ENCODE measurements around the gene ERC1. TPM values are rescaled to one million over a fixed set of nuclear protein-coding genes. Genes with fewer than 3 reads are reported as not detected.
"Not testable (repeated sequence)": the region's sequence is repeated elsewhere in the genome, so short reads cannot be mapped to it uniquely, and the experiment has no call there.

Gene ERC1
- total RNA-seq, 2 donors from 2014 or later: 40.3 to 43.0 TPM

GRCh38 chr12:1311145-1311544, 320.1 kb downstream of the ERC1 start:
- peaks cover 6% of the 10 kb centered on the region for H3K36me3 ChIP-seq
- H3K4me1 ChIP-seq: peaks cover 0 to 20% of the 10 kb centered on the region in 2 donors
- no peak overlapping the region for H3K4me3 ChIP-seq
- DNase-seq (ENCODE audit: low spot score): no peak
- H3K27ac ChIP-seq: peak overlapping the region in 1 of 2 donors; percentile 11
- TF ChIP-seq, protein P1, sequence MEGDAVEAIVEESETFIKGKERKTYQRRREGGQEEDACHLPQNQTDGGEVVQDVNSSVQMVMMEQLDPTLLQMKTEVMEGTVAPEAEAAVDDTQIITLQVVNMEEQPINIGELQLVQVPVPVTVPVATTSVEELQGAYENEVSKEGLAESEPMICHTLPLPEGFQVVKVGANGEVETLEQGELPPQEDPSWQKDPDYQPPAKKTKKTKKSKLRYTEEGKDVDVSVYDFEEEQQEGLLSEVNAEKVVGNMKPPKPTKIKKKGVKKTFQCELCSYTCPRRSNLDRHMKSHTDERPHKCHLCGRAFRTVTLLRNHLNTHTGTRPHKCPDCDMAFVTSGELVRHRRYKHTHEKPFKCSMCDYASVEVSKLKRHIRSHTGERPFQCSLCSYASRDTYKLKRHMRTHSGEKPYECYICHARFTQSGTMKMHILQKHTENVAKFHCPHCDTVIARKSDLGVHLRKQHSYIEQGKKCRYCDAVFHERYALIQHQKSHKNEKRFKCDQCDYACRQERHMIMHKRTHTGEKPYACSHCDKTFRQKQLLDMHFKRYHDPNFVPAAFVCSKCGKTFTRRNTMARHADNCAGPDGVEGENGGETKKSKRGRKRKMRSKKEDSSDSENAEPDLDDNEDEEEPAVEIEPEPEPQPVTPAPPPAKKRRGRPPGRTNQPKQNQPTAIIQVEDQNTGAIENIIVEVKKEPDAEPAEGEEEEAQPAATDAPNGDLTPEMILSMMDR (IDR thresholded peaks at IDR 0.05): no peak
- H3K9me3 ChIP-seq: peaks cover 0 to 11% of the 10 kb centered on the region in 2 donors
- no peaks in the 10 kb centered on the region for H3K27me3 ChIP-seq

DNA sequence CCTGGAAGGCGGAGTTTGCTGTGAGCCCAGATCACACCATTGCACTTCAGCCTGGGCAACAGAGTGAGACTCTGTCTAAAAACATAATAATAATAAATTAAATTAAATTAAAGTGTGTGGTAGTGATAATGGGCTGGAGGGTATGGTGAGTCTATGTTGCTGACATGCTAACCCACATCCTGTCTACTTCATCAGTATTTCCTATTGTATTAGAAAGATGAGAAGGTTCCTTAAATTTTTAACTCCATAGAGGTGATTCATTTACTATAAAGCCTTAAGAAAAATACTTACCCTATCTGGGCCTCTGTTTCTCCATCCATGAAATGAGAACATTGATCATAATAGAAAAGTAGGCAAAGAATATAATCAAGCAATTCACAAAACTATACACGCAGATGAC, 322.9 kb downstream of the ERC1 start:
- Histone ChIP-seq H3K4me3 (no peak overlapping the region), H3K36me3 (peaks cover 6% of the 10 kb centered on the region), H3K27ac (no peak overlapping the region), H3K4me1 (peaks cover 0 to 17% of the 10 kb centered on the region in 2 donors), H3K9me3 (peaks cover 0 to 11% of the 10 kb centered on the region in 2 donors), H3K27me3 (no peaks in the 10 kb centered on the region)
- TF ChIP-seq, protein P1 (IDR thresholded peaks at IDR 0.05): no peak
- no peak for DNase-seq (ENCODE audit: low spot score)

GRCh38 chr12:1314523-1314922, 323.5 kb downstream of the ERC1 start:
- Histone ChIP-seq H3K9me3 (peaks cover 0 to 11% of the 10 kb centered on the region in 2 donors), H3K4me1 (peaks cover 0 to 21% of the 10 kb centered on the region in 2 donors), H3K36me3 (peaks cover 6% of the 10 kb centered on the region), H3K4me3 (no peak overlapping the region), H3K27ac (no peak overlapping the region), H3K27me3 (no peaks in the 10 kb centered on the region)
- no peak for DNase-seq (ENCODE audit: low spot score)
- TF ChIP-seq, protein P1 (IDR thresholded peaks at IDR 0.05): no peak

- peaks cover 0 to 15% of the 10 kb centered on the region in 2 donors for H3K4me1 ChIP-seq
- not testable (repeated sequence) for DNase-seq (ENCODE audit: low spot score); H3K36me3 ChIP-seq; H3K27me3 ChIP-seq; H3K27ac ChIP-seq; H3K4me3 ChIP-seq
- H3K9me3 ChIP-seq: peaks cover 0 to 11% of the 10 kb centered on the region in 2 donors
Observed at GRCh38 chr12:1316991-1317390, 326.0 kb downstream of the ERC1 start.

DNA sequence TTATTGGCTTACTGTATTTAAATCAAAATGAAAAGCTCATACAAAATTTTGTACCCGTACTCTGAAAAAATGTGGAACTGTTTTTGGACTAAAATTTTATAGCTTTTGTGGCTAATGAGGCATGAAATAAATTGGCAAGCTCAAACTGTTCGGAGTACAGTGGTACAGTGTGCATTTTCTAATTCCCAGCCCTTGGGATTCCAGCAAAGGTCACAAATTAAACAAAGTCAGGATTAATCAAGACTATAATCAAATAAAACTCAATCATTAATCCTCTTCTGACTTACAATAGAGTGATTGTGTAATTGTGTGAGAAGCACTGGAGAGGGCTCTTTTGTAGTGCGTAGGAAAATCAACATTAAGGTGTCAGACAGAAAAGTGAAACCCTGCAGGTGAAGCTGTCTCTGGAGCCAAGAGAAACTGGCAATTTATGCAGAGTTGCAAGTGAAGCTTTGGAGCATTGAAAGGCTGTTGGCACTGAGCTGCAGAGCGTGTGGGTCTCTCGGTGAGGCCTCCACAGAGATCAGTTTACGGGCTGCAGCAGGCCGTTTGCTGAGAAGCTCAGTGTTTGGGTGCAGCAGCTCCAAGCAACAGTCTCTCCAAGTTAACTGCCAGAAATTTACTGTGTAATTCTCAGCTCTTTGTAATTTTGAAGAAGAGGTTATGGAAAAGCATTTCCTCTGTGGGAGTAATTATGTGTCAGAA, 327.5 kb downstream of the ERC1 start:
- Histone ChIP-seq H3K9me3 (peaks cover 0 to 11% of the 10 kb centered on the region in 2 donors), H3K4me1 (peaks cover 0 to 15% of the 10 kb centered on the region in 2 donors), H3K27me3 (no peaks in the 10 kb centered on the region), H3K4me3 (no peak overlapping the region), H3K27ac (peak overlapping the region in 1 of 2 donors; percentile 40), H3K36me3 (peaks cover 6% of the 10 kb centered on the region)
- DNase-seq (ENCODE audit: low spot score): no peak
- TF ChIP-seq, protein P1 (IDR thresholded peaks at IDR 0.05): no peak

DNA sequence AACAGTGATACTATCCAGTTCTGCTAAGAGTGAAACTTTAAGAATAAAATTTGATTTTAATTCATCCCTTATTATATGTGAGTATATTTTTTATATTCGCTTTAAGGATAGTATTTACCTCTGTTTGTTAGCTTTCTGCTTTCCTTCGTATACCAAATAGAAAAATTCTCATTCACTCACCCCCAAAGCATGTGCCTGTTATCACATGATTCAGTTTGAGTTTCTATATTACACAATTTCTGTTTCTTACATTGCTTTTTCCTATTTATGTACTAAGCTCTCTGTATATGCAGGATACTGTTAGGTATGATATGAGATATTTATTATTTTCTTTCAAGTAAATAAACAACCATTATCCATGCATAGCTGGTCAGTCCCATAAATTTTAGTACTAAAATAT, 328.2 kb downstream of the ERC1 start:
- H3K27ac ChIP-seq: peak overlapping the region in 1 of 2 donors; percentile 40
- H3K9me3 ChIP-seq: peaks cover 0 to 7% of the 10 kb centered on the region in 2 donors
- no peak overlapping the region for H3K4me3 ChIP-seq
- TF ChIP-seq, protein P1 (IDR thresholded peaks at IDR 0.05): no peak
- H3K27me3 ChIP-seq: no peaks in the 10 kb centered on the region
- DNase-seq (ENCODE audit: low spot score): no peak
- peaks cover 6% of the 10 kb centered on the region for H3K36me3 ChIP-seq
- peaks cover 0 to 15% of the 10 kb centered on the region in 2 donors for H3K4me1 ChIP-seq

Measured in right atrium auricular region (tissue), 2 donors.